GM20431 (cell line): ENCODE data around the gene DPH7.

Experiments used
- in situ Hi-C: fragments of 300-500 bp; cut with MseI, MboI; formaldehyde crosslinking; loops from one replicate; pipeline ENCODE4 v1.15.0; 2020; ENCODE audit warnings: low sequenced_read_pairs; ENCODE audit not compliant: unreplicated experiment

The DPH7 gene

GRCh38 chr9:137505421-137506140 lies 73.1 kb downstream of the DPH7 start:
- in situ Hi-C loops, result no loop called here
